DOHH2 (cell line): ENCODE data around the gene FOXG1.

Experiments used
- CTCF ChIP-seq: fragments of 200-600 bp; sonication (generic); IDR thresholded peaks from one replicate; pipeline ENCODE4 v1.5.1; 2014; ENCODE audit warnings: antibody characterized with exemption, mild to moderate bottlenecking, low read depth, low read length; ENCODE audit not compliant: poor library complexity, severe bottlenecking
- EZH2phosphoT487 ChIP-seq: fragments of 200-600 bp; sonication (generic); IDR thresholded peaks from 2 replicates; pipeline ENCODE4 v1.6.1; 2017; ENCODE audit warnings: borderline replicate concordance, mild to moderate bottlenecking, antibody characterized with exemption, low read length, moderate library complexity, mixed read lengths

DNA sequence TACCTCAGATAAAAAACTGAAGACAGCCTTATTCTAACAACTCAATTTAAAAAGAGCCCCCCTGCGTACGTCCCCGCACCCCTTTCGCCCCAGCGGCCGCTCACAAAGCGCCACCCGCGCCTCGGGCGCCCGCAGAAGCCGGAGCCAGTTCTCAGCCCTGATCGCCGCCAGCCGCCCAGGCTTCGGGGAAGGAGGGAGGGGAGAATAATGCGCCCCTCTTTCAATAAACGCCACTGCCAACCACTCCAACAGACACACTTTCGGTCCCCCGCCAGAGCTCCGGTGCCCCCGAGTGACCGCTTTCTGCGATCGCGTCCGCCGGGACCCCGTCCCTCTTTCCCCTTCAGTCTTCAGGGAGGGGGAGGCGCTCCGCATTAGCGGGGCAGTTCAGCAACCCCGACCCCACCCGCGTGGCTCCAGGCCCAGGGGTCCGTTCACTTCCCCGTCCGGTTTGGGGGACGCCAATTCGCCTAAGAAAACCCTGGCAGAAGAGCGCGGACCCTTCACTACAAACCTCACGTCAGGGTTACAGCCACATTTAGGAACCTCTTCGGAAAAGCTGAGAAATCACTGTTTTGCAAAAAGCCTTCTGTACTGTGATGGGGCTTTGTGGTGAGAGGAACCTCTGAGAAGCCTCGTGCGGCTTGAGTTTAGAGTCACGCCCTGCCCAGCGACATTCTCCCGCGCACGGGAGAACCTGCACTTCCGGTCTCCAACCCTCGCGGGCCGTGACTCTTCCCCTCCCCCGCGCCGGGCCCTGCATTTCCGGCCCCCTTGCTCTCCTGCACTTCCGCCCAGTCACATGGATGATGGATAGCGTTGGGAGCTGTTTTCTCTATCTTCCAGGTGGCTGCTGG, 18.7 kb downstream of the FOXG1 start:
- TF ChIP-seq EZH2phosphoT487 (no peak), CTCF (no peak)
